ENCODE data around the gene UBN2. TPM values are rescaled to one million over a fixed set of nuclear protein-coding genes. Genes with fewer than 3 reads are reported as not detected.

The UBN2 gene
- total RNA-seq, 1 donor from 2014 or later, result 51.5 TPM

DNA sequence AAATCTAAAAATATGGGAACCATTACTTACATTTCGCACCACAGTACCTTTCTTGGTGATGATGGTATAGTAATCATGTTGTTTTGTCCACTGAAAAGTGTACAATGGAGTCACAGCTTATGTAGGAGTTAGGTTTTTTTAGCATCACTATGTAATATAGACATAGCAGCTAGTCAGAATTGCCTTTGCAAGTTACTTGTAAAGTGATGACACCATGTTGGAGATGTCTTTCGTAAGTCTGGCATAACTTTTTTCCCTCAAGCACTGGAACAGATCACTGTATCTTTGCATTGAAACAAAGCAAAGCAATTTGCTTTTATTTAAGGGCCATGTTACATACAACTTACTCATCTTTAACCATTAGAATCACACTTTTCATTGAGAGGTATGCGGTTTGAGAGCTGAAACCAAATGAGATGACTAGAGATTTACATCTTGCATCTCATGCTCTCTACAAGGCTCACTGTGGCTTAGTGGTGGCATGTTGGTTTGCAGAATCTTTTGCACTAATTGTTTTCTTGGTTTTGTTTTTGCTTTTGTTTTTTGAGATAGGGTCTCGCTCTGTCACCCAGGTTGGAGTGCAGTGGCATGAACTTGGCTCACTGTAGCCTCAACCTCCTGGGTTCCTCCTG, 18.3 kb downstream of the UBN2 start:
- DNase-seq (ENCODE audit: low spot score, unreplicated experiment), result no peak
- no peaks in the 10 kb centered on the region for H3K4me1 Mint-ChIP-seq (ENCODE audit: low read depth)
- no peaks in the 10 kb centered on the region for H3K9me3 Mint-ChIP-seq (ENCODE audit: low read depth)
- TF ChIP-seq, protein P1, sequence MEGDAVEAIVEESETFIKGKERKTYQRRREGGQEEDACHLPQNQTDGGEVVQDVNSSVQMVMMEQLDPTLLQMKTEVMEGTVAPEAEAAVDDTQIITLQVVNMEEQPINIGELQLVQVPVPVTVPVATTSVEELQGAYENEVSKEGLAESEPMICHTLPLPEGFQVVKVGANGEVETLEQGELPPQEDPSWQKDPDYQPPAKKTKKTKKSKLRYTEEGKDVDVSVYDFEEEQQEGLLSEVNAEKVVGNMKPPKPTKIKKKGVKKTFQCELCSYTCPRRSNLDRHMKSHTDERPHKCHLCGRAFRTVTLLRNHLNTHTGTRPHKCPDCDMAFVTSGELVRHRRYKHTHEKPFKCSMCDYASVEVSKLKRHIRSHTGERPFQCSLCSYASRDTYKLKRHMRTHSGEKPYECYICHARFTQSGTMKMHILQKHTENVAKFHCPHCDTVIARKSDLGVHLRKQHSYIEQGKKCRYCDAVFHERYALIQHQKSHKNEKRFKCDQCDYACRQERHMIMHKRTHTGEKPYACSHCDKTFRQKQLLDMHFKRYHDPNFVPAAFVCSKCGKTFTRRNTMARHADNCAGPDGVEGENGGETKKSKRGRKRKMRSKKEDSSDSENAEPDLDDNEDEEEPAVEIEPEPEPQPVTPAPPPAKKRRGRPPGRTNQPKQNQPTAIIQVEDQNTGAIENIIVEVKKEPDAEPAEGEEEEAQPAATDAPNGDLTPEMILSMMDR (IDR thresholded peaks at IDR 0.05; ENCODE audit: unreplicated experiment), result no peak
- H3K36me3 Mint-ChIP-seq (ENCODE audit: insufficient read depth), result peaks cover 31% of the 10 kb centered on the region
- no peak overlapping the region for H3K27ac Mint-ChIP-seq
- no peaks in the 10 kb centered on the region for H3K27me3 Mint-ChIP-seq
- no peak overlapping the region for H3K4me3 Mint-ChIP-seq (ENCODE audit: low read depth)

DNA sequence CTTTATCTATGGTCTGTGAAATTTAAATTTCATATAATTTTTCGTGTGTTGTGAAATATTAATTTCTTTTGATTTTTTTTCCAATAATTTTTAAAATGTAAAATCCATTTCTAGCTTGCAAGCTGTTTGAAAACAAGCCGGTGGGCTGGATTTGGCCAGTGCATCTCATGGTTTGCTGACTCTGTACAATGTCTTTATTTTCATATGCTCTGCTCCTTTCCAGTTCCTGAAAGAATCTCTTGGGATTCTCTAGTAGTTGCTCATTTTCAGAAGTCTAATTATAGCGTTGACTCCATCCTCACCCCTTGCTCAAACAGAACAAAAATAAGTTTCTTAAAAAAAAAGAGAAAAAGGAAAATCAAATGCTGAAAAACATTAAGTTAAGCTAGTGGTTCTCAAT, 21.4 kb downstream of the UBN2 start:
- Mint-ChIP-seq H3K27me3 (no peaks in the 10 kb centered on the region), H3K4me3 (ENCODE audit: low read depth) (no peak overlapping the region), H3K9me3 (ENCODE audit: low read depth) (no peaks in the 10 kb centered on the region), H3K36me3 (ENCODE audit: insufficient read depth) (peaks cover 25% of the 10 kb centered on the region), H3K4me1 (ENCODE audit: low read depth) (peaks cover 4% of the 10 kb centered on the region), H3K27ac (no peak overlapping the region)
- DNase-seq (ENCODE audit: low spot score, unreplicated experiment), result no peak
- TF ChIP-seq, protein P1 (IDR thresholded peaks at IDR 0.05; ENCODE audit: unreplicated experiment), result no peak

DNA sequence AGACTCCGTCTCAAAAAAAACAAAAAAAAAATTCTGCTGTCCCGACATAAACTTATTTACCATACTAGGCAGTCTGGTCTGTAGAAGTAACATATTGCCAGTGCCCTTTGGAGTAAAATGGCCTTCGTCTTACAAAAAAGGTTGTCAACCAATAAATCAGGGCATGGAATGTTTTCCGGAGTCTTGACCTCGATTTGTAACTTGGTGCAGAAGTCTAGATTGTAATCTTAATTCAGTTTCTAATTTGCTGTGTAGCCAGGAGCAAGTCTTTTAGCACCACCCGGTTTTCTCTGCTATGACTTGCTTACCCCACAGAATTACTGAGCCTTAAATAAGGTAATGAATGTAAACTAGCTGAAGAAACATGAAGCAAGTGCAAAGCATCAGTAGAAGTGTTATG, 23.2 kb downstream of the UBN2 start:
- Mint-ChIP-seq H3K27ac (no peak overlapping the region), H3K9me3 (ENCODE audit: low read depth) (no peaks in the 10 kb centered on the region), H3K4me3 (ENCODE audit: low read depth) (no peak overlapping the region), H3K4me1 (ENCODE audit: low read depth) (peaks cover 4% of the 10 kb centered on the region), H3K36me3 (ENCODE audit: insufficient read depth) (peaks cover 29% of the 10 kb centered on the region), H3K27me3 (no peaks in the 10 kb centered on the region)
- no peak for DNase-seq (ENCODE audit: low spot score, unreplicated experiment)
- TF ChIP-seq, protein P1 (IDR thresholded peaks at IDR 0.05; ENCODE audit: unreplicated experiment), result no peak

GRCh38 chr7:139254728-139255127, 23.7 kb downstream of the UBN2 start:
- TF ChIP-seq, protein P1 (IDR thresholded peaks at IDR 0.05; ENCODE audit: unreplicated experiment), result no peak
- no peak overlapping the region for H3K27ac Mint-ChIP-seq
- peaks cover 27% of the 10 kb centered on the region for H3K36me3 Mint-ChIP-seq (ENCODE audit: insufficient read depth)

DNA sequence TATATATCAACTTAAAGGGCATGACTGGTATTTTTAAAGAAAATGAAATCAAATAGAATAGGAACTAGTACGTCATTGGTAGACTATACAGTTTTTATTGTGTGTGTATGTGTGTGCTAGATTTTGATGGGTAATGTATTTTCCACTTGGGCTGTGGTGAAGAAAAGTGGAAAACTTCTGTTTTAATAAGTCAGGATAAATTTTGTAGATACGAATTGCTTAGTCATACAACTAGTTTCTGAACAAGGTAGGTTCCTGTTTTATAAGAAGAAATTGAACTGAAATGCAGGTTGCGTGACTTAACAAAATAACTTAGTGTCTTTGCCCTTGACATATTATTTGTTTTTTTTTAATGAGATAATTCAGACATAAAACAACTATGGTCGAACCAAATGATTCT, 24.3 kb downstream of the UBN2 start:
- Mint-ChIP-seq H3K27ac (no peak overlapping the region), H3K4me3 (ENCODE audit: low read depth) (no peak overlapping the region), H3K4me1 (ENCODE audit: low read depth) (peaks cover 4% of the 10 kb centered on the region), H3K27me3 (no peaks in the 10 kb centered on the region), H3K9me3 (ENCODE audit: low read depth) (no peaks in the 10 kb centered on the region), H3K36me3 (ENCODE audit: insufficient read depth) (peaks cover 25% of the 10 kb centered on the region)
- DNase-seq (ENCODE audit: low spot score, unreplicated experiment), result no peak
- TF ChIP-seq, protein P1 (IDR thresholded peaks at IDR 0.05; ENCODE audit: unreplicated experiment), result no peak

More at GRCh38 chr7:139254728-139255127, 23.7 kb downstream of the UBN2 start:
- Mint-ChIP-seq H3K9me3 (ENCODE audit: low read depth) (no peaks in the 10 kb centered on the region), H3K4me1 (ENCODE audit: low read depth) (peaks cover 4% of the 10 kb centered on the region), H3K4me3 (ENCODE audit: low read depth) (no peak overlapping the region), H3K27me3 (no peaks in the 10 kb centered on the region)
- DNase-seq (ENCODE audit: low spot score, unreplicated experiment), result no peak

All from progenitor cell of endocrine pancreas (in vitro differentiated cells).